Sigmoid colon (tissue), 4 donors: ENCODE data around the gene CEP97.
"Not testable (repeated sequence)": the region's sequence is repeated elsewhere in the genome, so short reads cannot be mapped to it uniquely, and the experiment has no call there.

ENCODE experiments used
- POLR2AphosphoS5 ChIP-seq, 4 donors: sonication (generic); formaldehyde crosslinking; IDR thresholded peaks; one replicate each; pipeline ENCODE4 v1.6.1; 2017; ENCODE audit warnings: antibody characterized with exemption in 4 of 4
- TF ChIP-seq, protein P1 (sequence below), 4 experiments: fragments of 450-650 bp in 3 of 4; fragments of 200-600 bp in 1 of 4; IDR thresholded peaks; one replicate each; pipeline ENCODE4 v1.5.1; 2016 to 2019; ENCODE audit warnings: antibody characterized with exemption in 4 of 4, mild to moderate bottlenecking in 3 of 4, moderate library complexity in 2 of 4

- TF ChIP-seq POLR2AphosphoS5 (IDR thresholded peaks at IDR 0.05), result not testable (repeated sequence)
- TF ChIP-seq, protein P1, sequence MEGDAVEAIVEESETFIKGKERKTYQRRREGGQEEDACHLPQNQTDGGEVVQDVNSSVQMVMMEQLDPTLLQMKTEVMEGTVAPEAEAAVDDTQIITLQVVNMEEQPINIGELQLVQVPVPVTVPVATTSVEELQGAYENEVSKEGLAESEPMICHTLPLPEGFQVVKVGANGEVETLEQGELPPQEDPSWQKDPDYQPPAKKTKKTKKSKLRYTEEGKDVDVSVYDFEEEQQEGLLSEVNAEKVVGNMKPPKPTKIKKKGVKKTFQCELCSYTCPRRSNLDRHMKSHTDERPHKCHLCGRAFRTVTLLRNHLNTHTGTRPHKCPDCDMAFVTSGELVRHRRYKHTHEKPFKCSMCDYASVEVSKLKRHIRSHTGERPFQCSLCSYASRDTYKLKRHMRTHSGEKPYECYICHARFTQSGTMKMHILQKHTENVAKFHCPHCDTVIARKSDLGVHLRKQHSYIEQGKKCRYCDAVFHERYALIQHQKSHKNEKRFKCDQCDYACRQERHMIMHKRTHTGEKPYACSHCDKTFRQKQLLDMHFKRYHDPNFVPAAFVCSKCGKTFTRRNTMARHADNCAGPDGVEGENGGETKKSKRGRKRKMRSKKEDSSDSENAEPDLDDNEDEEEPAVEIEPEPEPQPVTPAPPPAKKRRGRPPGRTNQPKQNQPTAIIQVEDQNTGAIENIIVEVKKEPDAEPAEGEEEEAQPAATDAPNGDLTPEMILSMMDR (IDR thresholded peaks at IDR 0.05), result not testable (repeated sequence)
Observed at GRCh38 chr3:101745934-101746333, 21.5 kb downstream of the CEP97 start.
